IMR-90 (cell line): ENCODE results near the gene MICAL3. TPM values are rescaled to one million over a fixed set of nuclear protein-coding genes. Genes with fewer than 3 reads are reported as not detected.

ENCODE experiments used
- ATAC-seq: fragments of 200-7000 bp; cut with Tn5 transposase; 2 replicates; pipeline ENCODE4 v1.9.1; 2020; ENCODE audit warnings: low read depth, mild to moderate bottlenecking, moderate library complexity
- BruUV-seq: library from RNA; stranded (reverse); fragments of 400-500 nt; replicated peaks from 2 replicates; lab custom pipeline; 2021; lab: Mats Ljungman, UMichigan
- CTCF ChIA-PET: fragments of 300-600 bp; formaldehyde crosslinking; extraction: SDS; loops from one replicate; lab custom pipeline; 2021; ENCODE audit warnings: antibody characterized with exemption; lab: Yijun Ruan, JAX
- POLR2A ChIA-PET: fragments of 300-600 bp; sonication (Branson Sonifier 250); formaldehyde crosslinking; loops from one replicate; lab custom pipeline; 2022; ENCODE audit warnings: antibody characterized with exemption; ENCODE audit not compliant: unreplicated experiment; lab: Charles Lee
- DNase-seq: peaks from one replicate; pipeline ENCODE4 v3.0.0; 2013
- H2AFZ ChIP-seq: replicated peaks from 2 replicates; pipeline ENCODE3; 2013; ENCODE audit warnings: low read length, mild to moderate bottlenecking; ENCODE audit not compliant: poor library complexity
- H2AK5ac ChIP-seq: 2 replicates; pipeline ENCODE4 v1.6.1; 2013; ENCODE audit warnings: low read depth, low read length, inconsistent platforms
- H2AK9ac ChIP-seq: replicated peaks from 2 replicates; pipeline ENCODE3; 2013; ENCODE audit warnings: mild to moderate bottlenecking, low read depth, low read length, moderate library complexity; ENCODE audit not compliant: poor library complexity
- H2BK120ac ChIP-seq: 2 replicates; pipeline ENCODE4 v1.6.1; 2013; ENCODE audit warnings: low read depth, low read length, inconsistent platforms
- H2BK15ac ChIP-seq: 3 replicates; pipeline ENCODE4 v1.6.1; 2013; ENCODE audit warnings: low read depth, low read length, inconsistent platforms
- H2BK20ac ChIP-seq: 2 replicates; pipeline ENCODE4 v1.6.1; 2013; ENCODE audit warnings: low read depth, mild to moderate bottlenecking, inconsistent platforms, low read length, moderate library complexity
- H2BK5ac ChIP-seq: 2 replicates; pipeline ENCODE4 v1.6.1; 2013; ENCODE audit warnings: mild to moderate bottlenecking, low read depth, low read length, inconsistent platforms; ENCODE audit not compliant: poor library complexity, severe bottlenecking
- H3K14ac ChIP-seq: replicated peaks from 2 replicates; pipeline ENCODE4 v1.6.1; 2013; ENCODE audit warnings: low read depth, low read length, inconsistent platforms
- H3K18ac ChIP-seq: 2 replicates; pipeline ENCODE4 v1.6.1; 2013; ENCODE audit warnings: low read depth, low read length, control low read depth
- H3K23ac ChIP-seq: 2 replicates; pipeline ENCODE4 v1.6.1; 2013; ENCODE audit warnings: low read depth, low read length, inconsistent platforms
- H3K27ac ChIP-seq: 2 replicates; pipeline ENCODE4 v1.5.1; 2013; ENCODE audit warnings: mild to moderate bottlenecking, control low read depth, low read length; ENCODE audit not compliant: insufficient read depth
- H3K27me3 ChIP-seq: 2 replicates; pipeline ENCODE4 v1.6.1; 2013; ENCODE audit warnings: low read length; ENCODE audit not compliant: control insufficient read depth, insufficient read depth
- H3K36me3 ChIP-seq: 2 replicates; pipeline ENCODE4 v1.6.1; 2013; ENCODE audit warnings: low read length, mixed read lengths; ENCODE audit not compliant: control insufficient read depth, insufficient read depth
- H3K4ac ChIP-seq: 2 replicates; pipeline ENCODE4 v1.6.1; 2013; ENCODE audit warnings: low read depth, low read length, inconsistent platforms
- H3K4me1 ChIP-seq: 2 replicates; pipeline ENCODE4 v1.6.1; 2013; ENCODE audit warnings: low read length, mixed read lengths; ENCODE audit not compliant: control insufficient read depth, insufficient read depth
- H3K4me2 ChIP-seq: 2 replicates; pipeline ENCODE4 v1.6.1; 2013; ENCODE audit warnings: low read depth, mild to moderate bottlenecking, control low read depth, low read length, moderate library complexity
- H3K4me3 ChIP-seq: 2 replicates; pipeline ENCODE4 v1.5.1; 2013; ENCODE audit warnings: low read depth, mild to moderate bottlenecking, control low read depth, low read length, moderate library complexity; ENCODE audit not compliant: insufficient read depth
- H3K56ac ChIP-seq: 2 replicates; pipeline ENCODE4 v1.6.1; 2013; ENCODE audit warnings: low read length, inconsistent platforms; ENCODE audit not compliant: insufficient read depth; ENCODE audit errors: extremely low read depth
- H3K79me1 ChIP-seq, 2 experiments: 2 replicates each; pipeline ENCODE4 v1.6.1; 2013; ENCODE audit warnings: low read length in 2 of 2, inconsistent platforms in 1 of 2, low read depth in 1 of 2
- H3K9ac ChIP-seq: 2 replicates; pipeline ENCODE4 v1.6.1; 2013; ENCODE audit warnings: low read depth, low read length, control low read depth
- H3K9me1 ChIP-seq: 2 replicates; pipeline ENCODE4 v1.6.1; 2013; ENCODE audit warnings: low read length, inconsistent platforms; ENCODE audit not compliant: insufficient read depth
- H3K9me3 ChIP-seq: 2 replicates; pipeline ENCODE4 v1.6.1; 2013; ENCODE audit warnings: low read length; ENCODE audit not compliant: control insufficient read depth, insufficient read depth
- H4K20me1 ChIP-seq: 2 replicates; pipeline ENCODE4 v1.6.1; 2013; ENCODE audit warnings: low read length, inconsistent platforms; ENCODE audit not compliant: insufficient read depth
- H4K5ac ChIP-seq: 2 replicates; pipeline ENCODE4 v1.6.1; 2013; ENCODE audit warnings: mild to moderate bottlenecking, low read depth, low read length, control low read depth
- H4K8ac ChIP-seq, 2 experiments: 2 replicates each; pipeline ENCODE4 v1.6.1; 2013; ENCODE audit warnings: low read depth in 2 of 2, low read length in 2 of 2, control low read depth in 1 of 2, inconsistent platforms in 1 of 2
- H4K91ac ChIP-seq: 2 replicates; pipeline ENCODE4 v1.6.1; 2013; ENCODE audit warnings: low read depth, low read length, inconsistent platforms; ENCODE audit not compliant: insufficient read depth
- RCOR1 ChIP-seq: IDR thresholded peaks from 2 replicates; pipeline ENCODE4 v1.6.1; 2012; ENCODE audit warnings: mild to moderate bottlenecking, low read length, improper control_type of control experiment; ENCODE audit not compliant: insufficient replicate concordance
- WGBS, 2 experiments: methylation state at CpG; one replicate each; pipeline versions ENCODE4 v1.1.5 to v1.1.7; 2013; ENCODE audit warnings: missing lambda C conversion rate in 2 of 2; ENCODE audit not compliant: insufficient read length in 1 of 2; ENCODE audit errors: extremely low coverage in 2 of 2; 5-methylcytosine and 5-hydroxymethylcytosine counted together
- dilution Hi-C: fragments of 300-500 bp; cut with HindIII; formaldehyde crosslinking; loops from one replicate; pipeline ENCODE4 v1.14.3; 2018; ENCODE audit warnings: low sequenced_read_pairs; ENCODE audit not compliant: unreplicated experiment
- in situ Hi-C: fragments of 300-500 bp; cut with MboI; formaldehyde crosslinking; loops from 3 replicates; pipeline ENCODE4 v1.14.3; 2019; ENCODE audit warnings: low sequenced_read_pairs, inconsistent platforms, mixed read lengths
- intact Hi-C: fragments of 100-400 bp; cut with micrococcal nuclease; formaldehyde crosslinking; loops from 2 replicates; pipeline ENCODE4 v1.10.0; 2022
- polyA plus RNA-seq, 3 experiments: library from polyadenylated mRNA; depleted of rRNA; stranded (reverse); fragments of >200 nt; gene quantifications; 2 replicates each; pipeline ENCODE4 v1.2.3, GENCODE V29; 2012; ENCODE audit warnings: low replicate concordance in 1 of 3
- total RNA-seq: library from RNA; depleted of rRNA; stranded (reverse); fragments of >200 nt; gene quantifications from 2 replicates; pipeline ENCODE4 v1.2.3, GENCODE V29; 2012

The MICAL3 gene
- total and polyA plus RNA-seq, 2 of the 4 experiments (the other 2 are of a cell fraction), result 17.6 to 26.8 TPM

DNA sequence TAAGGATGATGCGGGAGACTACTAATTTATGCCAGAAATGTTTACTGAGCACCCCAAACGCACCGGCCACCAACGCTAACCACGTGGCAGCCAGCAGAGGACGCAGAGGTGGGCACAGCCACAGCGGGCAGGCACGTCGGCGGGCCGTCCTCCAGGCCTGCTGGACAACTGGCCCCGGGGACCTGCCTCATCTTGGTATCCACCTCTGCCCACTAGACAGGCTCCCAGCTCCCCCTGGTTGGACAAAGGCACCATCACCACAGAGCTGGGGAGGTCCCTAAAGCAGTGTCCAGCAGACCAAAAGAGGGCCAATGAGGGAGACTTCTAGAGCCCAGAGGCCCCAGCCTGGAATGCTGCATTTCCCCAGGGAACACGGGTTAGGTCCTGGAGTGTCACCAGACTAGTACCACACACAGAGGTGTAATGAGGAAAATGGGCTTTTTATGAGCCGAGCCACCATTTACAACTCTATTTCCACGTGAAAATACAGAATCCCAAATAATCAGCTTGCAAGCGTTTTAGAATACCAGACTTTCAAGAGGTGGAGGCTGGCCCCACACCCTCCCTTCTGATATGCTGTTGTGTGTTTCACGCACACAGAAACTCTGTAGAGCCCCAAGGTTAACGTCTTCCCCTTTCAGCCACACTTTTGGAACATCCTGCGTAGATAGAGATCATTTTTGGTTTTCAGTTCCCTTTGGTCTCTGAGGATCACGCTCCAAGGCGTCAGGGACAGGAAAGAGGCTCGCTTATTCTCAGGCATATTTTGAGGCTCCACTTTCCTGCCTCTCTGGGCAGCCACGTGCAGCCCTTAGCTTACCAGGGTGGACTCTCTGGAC lies 226.4 kb downstream of the MICAL3 start:
- Histone ChIP-seq H4K8ac (no peak overlapping the region), H4K5ac (no peak overlapping the region), H3K4me3 (no peak overlapping the region), H4K91ac (no peak overlapping the region), H2BK120ac (no peak overlapping the region), H3K9me1 (no peaks in the 10 kb centered on the region; the same call in 1 of the 2 replicates), H3K56ac (no peak overlapping the region), H3K4ac (no peak overlapping the region), H3K9me3 (no peaks in the 10 kb centered on the region), H4K20me1 (no peaks in the 10 kb centered on the region), H2BK5ac (no peak overlapping the region), H3K79me1 (no peaks in the 10 kb centered on the region), H3K4me1 (no peaks in the 10 kb centered on the region), H3K27ac (no peak overlapping the region), H2BK15ac (no peak overlapping the region), H3K18ac (no peak overlapping the region), H3K14ac (no peak overlapping the region), H2AK9ac (peak overlapping the region; percentile 70), H3K27me3 (no peaks in the 10 kb centered on the region), H3K36me3 (peaks cover 6% of the 10 kb centered on the region; the same call in 1 of the 2 replicates), H3K4me2 (no peak overlapping the region), H2AFZ (no peak overlapping the region), H3K23ac (no peak overlapping the region), H2AK5ac (no peak overlapping the region), H3K9ac (no peak overlapping the region), H2BK20ac (no peak overlapping the region)
- ChIA-PET CTCF (no interaction called here), POLR2A (no interaction called here)
- DNase-seq, result no peak
- dilution Hi-C loops (no loop called here), intact Hi-C loops (no loop called here), in situ Hi-C loops (no loop called here)
- 94% methylated on average over 14 of the region's 23 CpGs; no CpG with 5 or more reads in 1 of the 2 experiments for WGBS, 2 experiments
- no peak for TF ChIP-seq RCOR1
- no TSS peak for BruUV-seq
- ATAC-seq, result no peak
